ENCODE data around the gene LRP2BP.

Gene LRP2BP

GRCh38 chr4:185408432-185408831 lies 12.7 kb upstream of the LRP2BP start:
- no peak for TF ChIP-seq CTCF (IDR thresholded peaks at IDR 0.05; ENCODE audit: insufficient read depth, missing control alignments)
- DNase-seq (ENCODE audit: insufficient read length, low spot score): no peak
- no peak for FAIRE-seq

GRCh38 chr4:185405296-185405999 lies 9.7 kb upstream of the LRP2BP start:
- TF ChIP-seq CTCF (IDR thresholded peaks at IDR 0.05; ENCODE audit: insufficient read depth, missing control alignments): no peak
- FAIRE-seq (peak; percentile 46), DNase-seq (ENCODE audit: insufficient read length, low spot score) (no peak)

GRCh38 chr4:185404031-185404430 lies 8.3 kb upstream of the LRP2BP start:
- TF ChIP-seq CTCF (IDR thresholded peaks at IDR 0.05; ENCODE audit: insufficient read depth, missing control alignments): no peak
- DNase-seq (ENCODE audit: insufficient read length, low spot score) (no peak), FAIRE-seq (no peak)

GRCh38 chr4:185399466-185399865 lies 3.7 kb upstream of the LRP2BP start:
- no peak for DNase-seq (ENCODE audit: insufficient read length, low spot score)
- TF ChIP-seq CTCF (IDR thresholded peaks at IDR 0.05; ENCODE audit: insufficient read depth, missing control alignments): no peak
- no peak for FAIRE-seq

GRCh38 chr4:185398618-185399017 lies 2.9 kb upstream of the LRP2BP start:
- no peak for DNase-seq (ENCODE audit: insufficient read length, low spot score)

GRCh38 chr4:185396724-185397385 lies 1.1 kb upstream of the LRP2BP start, which contains the start of gene ANKRD37:
Gene ANKRD37 (plus strand): TSS chr4:185396841. CDS start chr4:185396924, 83 bp downstream.
- TF ChIP-seq CTCF (IDR thresholded peaks at IDR 0.05; ENCODE audit: insufficient read depth, missing control alignments): no peak
- FAIRE-seq (no peak), DNase-seq (ENCODE audit: insufficient read length, low spot score) (no peak)

More at GRCh38 chr4:185398618-185399017, 2.9 kb upstream of the LRP2BP start:
- TF ChIP-seq CTCF (IDR thresholded peaks at IDR 0.05; ENCODE audit: insufficient read depth, missing control alignments): no peak
- peak; percentile 29 for FAIRE-seq

All from D721Med (cell line).